Mammary epithelial cell (primary cell): ENCODE measurements around the gene TTI1.

Experiments used
- EZH2 ChIP-seq: IDR thresholded peaks from 2 replicates; pipeline ENCODE4 v1.6.1; 2012; ENCODE audit warnings: low read length, inconsistent platforms, borderline replicate concordance
- TF ChIP-seq, protein P1 (sequence below), 2 donors: IDR thresholded peaks in 1 of 2; conservative IDR thresholded peaks in 1 of 2; 2 replicates each; pipeline ENCODE4 v1.5.1; 2011 to 2012; ENCODE audit warnings: inconsistent platforms in 2 of 2, low read length in 2 of 2, mild to moderate bottlenecking in 2 of 2, control low read depth in 1 of 2, low read depth in 1 of 2; ENCODE audit not compliant: insufficient read depth in 1 of 2; ENCODE audit errors: extremely low read depth in 1 of 2

- TF ChIP-seq, protein P1, sequence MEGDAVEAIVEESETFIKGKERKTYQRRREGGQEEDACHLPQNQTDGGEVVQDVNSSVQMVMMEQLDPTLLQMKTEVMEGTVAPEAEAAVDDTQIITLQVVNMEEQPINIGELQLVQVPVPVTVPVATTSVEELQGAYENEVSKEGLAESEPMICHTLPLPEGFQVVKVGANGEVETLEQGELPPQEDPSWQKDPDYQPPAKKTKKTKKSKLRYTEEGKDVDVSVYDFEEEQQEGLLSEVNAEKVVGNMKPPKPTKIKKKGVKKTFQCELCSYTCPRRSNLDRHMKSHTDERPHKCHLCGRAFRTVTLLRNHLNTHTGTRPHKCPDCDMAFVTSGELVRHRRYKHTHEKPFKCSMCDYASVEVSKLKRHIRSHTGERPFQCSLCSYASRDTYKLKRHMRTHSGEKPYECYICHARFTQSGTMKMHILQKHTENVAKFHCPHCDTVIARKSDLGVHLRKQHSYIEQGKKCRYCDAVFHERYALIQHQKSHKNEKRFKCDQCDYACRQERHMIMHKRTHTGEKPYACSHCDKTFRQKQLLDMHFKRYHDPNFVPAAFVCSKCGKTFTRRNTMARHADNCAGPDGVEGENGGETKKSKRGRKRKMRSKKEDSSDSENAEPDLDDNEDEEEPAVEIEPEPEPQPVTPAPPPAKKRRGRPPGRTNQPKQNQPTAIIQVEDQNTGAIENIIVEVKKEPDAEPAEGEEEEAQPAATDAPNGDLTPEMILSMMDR (conservative IDR thresholded peaks at IDR 0.05 in 1 of 2, IDR thresholded peaks at IDR 0.05 in 1 of 2; ENCODE audit: extremely low read depth in 1 of 2, insufficient read depth in 1 of 2, low read depth in 1 of 2, low read length in 2 of 2), result no peak
- no peak for TF ChIP-seq EZH2
Measured at GRCh38 chr20:37946946-37947345, 86.3 kb downstream of the TTI1 start.
